Measurements from ENCODE around the gene R3HDM2.

DNA sequence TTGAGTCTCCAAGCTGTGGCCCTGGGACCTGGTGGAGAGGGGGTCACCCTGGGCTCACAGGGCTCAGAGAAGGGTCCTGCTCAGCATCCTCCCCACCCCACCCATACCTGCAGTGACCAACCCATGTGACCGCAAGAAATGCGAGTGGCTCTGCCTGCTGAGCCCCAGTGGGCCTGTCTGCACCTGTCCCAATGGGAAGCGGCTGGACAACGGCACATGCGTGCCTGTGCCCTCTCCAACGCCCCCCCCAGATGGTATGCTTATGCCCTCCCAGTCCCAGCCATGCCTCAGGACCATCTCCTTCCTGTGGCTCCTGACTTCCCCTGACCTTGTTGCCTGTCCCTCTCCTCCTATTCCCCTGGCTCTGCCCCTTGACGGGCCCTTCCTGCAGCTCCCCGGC is 220.9 kb downstream of the R3HDM2 start:
- TF ChIP-seq, protein P1, sequence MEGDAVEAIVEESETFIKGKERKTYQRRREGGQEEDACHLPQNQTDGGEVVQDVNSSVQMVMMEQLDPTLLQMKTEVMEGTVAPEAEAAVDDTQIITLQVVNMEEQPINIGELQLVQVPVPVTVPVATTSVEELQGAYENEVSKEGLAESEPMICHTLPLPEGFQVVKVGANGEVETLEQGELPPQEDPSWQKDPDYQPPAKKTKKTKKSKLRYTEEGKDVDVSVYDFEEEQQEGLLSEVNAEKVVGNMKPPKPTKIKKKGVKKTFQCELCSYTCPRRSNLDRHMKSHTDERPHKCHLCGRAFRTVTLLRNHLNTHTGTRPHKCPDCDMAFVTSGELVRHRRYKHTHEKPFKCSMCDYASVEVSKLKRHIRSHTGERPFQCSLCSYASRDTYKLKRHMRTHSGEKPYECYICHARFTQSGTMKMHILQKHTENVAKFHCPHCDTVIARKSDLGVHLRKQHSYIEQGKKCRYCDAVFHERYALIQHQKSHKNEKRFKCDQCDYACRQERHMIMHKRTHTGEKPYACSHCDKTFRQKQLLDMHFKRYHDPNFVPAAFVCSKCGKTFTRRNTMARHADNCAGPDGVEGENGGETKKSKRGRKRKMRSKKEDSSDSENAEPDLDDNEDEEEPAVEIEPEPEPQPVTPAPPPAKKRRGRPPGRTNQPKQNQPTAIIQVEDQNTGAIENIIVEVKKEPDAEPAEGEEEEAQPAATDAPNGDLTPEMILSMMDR (conservative IDR thresholded peaks at IDR 0.05; ENCODE audit: low read length), result no peak
- no peak for TF ChIP-seq EZH2phosphoT487 (IDR thresholded peaks at IDR 0.05; ENCODE audit: borderline replicate concordance)
